Raji (cell line): Measurements from ENCODE around the gene EPS8.

Experiments
- POLR2A ChIP-seq: IDR thresholded peaks from 2 replicates; pipeline ENCODE4 v1.6.1; 2011; ENCODE audit warnings: low read depth, low read length, control low read depth; ENCODE audit not compliant: insufficient read depth

EPS8 gene

GRCh38 chr12:15670756-15671155, 118.4 kb downstream of the EPS8 start:
- TF ChIP-seq POLR2A = no peak

GRCh38 chr12:15669256-15669948, 119.8 kb downstream of the EPS8 start:
- TF ChIP-seq POLR2A = no peak

GRCh38 chr12:15664491-15664890, 124.7 kb downstream of the EPS8 start:
- TF ChIP-seq POLR2A = no peak

DNA sequence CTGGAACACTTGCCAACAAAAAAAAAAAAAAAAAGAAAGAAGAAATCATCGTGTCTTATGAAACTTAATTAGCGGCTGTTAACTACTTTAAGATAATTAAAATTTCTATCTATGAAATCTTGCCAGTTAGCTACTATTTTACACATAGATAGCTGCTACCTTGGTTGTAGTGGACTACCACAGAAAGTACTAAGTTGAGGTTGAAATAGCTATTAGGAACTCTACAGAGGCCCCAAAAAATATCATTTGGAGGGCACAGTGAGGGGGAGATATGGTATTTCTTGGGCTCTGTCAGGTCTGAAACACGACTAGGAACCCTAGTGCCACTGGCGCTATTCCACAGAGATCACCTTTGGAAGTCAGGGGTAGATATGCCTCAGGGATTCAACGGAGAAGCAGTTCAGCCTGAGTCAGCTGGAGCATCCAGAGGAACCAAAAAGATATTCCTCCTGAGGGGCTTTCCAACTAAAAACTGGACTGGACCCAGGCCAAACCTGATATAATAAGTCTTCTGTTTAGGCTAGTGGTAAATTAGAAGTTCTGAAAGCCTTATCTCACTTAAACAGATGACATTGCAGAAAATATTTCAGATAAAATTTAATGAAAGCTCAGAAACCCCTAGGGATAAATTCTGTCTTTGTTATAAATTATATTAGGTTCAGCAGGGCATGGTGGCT, 126.1 kb downstream of the EPS8 start:
- TF ChIP-seq POLR2A = no peak

DNA sequence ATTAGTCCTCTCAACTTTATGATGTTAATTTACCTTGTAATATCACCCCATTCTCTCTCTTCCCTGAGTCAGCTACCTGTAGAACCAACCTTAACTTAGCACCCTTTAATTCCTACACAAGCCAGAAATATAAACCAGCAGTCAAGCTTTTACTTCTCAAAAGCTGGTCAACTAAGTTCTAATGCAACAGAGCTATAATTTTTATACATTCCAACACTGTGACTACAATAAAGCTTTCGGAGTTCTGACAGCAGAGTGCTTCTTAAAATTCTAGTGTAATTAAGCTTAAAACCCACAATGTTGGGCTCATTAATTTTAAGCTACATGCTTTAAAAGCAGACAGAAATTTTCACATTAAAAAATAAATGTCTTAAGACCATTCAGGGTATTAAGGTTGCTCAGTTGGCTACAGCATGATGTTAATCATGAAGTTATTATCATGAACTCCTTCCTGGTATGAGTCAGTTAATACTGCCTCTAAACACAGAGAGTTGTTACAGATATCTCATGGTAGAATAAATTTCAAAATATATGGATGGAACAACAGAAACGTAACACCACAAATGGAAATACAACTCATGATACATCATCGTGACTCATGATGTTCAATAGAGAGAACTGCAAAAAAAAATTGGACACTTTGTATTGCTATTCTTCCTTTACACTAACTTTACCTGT, 126.7 kb downstream of the EPS8 start:
- no peak for TF ChIP-seq POLR2A

GRCh38 chr12:15651371-15651770, 137.8 kb downstream of the EPS8 start:
- no peak for TF ChIP-seq POLR2A

GRCh38 chr12:15650399-15651128, 138.6 kb downstream of the EPS8 start:
- TF ChIP-seq POLR2A = no peak

DNA sequence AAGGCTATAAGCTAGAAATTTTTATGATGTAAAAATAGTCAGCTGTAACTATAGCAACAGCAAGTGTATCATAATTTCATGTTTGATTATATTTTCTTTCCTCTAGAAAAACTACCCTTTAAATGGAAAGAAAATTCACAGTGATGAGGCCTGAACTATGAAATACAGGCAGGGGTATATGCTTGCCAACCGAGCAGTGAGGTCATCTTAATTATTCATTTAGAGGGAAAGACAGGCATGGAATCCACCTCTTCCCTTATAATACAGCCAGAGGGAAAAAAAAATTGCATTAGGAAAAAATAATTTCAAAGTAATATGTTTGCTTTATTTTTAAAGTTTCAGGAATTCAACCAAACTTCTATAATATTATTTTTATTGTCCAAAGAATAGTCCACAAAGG, 139.8 kb downstream of the EPS8 start:
- no peak for TF ChIP-seq POLR2A

- TF ChIP-seq POLR2A = no peak
Observed at GRCh38 chr12:15648558-15648957, 140.6 kb downstream of the EPS8 start.

- no peak for TF ChIP-seq POLR2A
Observed at GRCh38 chr12:15646581-15646980, 142.6 kb downstream of the EPS8 start.

DNA sequence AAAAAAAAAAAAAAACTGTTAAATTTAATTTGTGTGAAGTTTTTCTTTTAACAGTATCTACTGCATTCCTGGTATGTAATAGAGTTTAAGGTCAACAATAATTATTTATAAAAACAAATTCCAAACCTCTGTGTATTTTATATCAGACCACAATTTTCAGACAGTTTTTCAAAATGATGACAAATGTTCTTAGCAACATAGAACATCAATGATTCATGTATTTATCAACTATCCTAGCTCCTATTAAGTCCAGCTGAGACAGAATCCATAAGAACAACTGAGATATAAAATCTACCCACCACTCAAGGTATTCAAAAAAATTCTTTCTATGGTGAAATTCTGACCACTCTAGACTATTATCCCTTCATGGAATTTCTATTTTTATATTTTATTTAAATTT, 144.5 kb downstream of the EPS8 start:
- no peak for TF ChIP-seq POLR2A

DNA sequence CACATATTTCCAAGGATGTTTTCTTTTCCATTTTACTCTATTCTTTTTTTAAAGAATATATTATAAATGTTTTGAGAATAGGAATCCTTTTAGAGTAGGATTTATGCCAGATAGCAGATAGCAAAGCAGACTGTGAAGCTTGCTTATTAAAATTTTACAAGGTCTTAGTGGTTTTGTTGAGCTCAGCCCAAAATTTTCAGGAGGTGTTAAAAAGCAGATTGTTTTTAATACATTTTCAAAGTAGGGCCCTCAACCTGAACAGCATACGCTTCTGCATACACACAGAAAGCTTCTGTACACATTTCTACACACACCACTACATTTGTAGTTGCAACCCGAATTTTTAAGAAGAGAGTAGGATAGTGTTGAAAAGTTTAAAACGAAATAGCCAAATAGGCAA, 151.0 kb downstream of the EPS8 start:
- no peak for TF ChIP-seq POLR2A

DNA sequence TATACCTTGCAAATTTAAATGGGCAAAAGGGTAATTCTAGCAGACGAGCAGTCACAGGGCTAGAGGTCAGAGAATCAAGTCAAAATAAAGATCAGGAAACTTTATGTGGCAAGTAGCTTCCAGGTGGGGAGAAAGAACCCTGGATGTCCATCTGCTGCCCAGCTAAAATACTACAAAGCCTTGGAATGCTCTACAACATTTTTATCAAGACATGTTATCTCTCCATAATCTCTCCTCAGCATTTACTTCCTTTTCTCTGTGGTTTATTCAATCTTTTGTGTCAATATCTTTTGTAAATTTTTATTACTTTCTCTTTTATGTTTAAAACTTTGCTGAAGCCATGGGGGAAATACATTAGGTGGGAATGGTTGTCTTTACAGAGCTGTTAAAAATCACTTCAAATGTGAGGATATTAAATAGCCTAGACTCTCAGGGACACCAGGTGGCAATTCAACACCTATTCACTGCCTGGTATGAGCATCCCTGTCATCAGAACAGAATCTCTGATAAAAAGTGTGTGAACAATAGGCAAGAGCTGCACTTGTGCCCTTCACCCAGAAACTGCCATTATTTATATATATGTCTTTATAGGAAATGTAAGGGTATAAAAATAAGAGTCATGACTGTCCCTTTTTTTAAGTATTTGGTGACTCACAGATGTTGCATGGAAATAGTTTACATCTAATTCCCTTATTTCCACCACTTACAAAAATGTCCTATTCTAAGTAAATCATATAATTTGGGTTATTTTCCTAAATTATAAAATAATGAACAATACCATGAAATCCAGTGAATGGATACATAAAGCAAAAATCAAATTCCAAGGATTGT, 152.9 kb downstream of the EPS8 start:
- TF ChIP-seq POLR2A = no peak

DNA sequence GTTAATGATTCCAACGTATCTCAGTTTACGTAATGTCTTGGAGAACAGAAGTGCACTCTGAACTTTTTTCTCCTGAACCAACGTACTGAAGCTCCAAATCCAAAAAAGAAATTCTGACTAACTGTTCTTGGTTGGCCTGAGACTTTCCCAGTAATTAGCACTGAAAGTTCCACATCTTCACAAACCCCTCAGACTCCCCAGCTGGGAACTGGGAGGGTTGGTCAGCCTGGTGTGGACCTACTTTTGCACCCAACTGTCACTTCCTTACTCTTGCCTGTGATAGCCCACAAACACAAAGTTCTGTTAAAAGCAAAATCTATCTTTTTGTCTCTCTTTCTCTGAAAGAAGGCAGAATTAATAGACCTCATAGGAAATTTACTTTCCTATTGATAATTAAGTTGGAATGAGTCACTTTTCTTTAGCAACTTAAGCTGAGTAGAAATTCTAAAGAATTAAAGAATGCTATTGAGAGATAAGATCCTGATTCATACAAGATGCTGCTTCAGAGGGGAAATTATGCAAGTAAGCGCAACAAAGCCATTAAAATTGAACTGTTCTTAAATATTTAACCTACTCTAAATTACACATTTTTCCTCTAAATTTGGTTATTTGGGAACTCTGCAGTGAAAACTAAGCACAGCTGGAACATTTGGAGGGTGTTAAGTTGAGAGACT, 155.0 kb downstream of the EPS8 start:
- no peak for TF ChIP-seq POLR2A
